Measurements from ENCODE around the gene AUTS2. TPM values are rescaled to one million over a fixed set of nuclear protein-coding genes. Genes with fewer than 3 reads are reported as not detected.

AUTS2 gene
- total and polyA plus RNA-seq, 2 of the 8 experiments (the other 6 are each of a cell fraction or from before 2014, with no cell fraction given) = 25.9 to 101 TPM

- TF ChIP-seq, protein P1, sequence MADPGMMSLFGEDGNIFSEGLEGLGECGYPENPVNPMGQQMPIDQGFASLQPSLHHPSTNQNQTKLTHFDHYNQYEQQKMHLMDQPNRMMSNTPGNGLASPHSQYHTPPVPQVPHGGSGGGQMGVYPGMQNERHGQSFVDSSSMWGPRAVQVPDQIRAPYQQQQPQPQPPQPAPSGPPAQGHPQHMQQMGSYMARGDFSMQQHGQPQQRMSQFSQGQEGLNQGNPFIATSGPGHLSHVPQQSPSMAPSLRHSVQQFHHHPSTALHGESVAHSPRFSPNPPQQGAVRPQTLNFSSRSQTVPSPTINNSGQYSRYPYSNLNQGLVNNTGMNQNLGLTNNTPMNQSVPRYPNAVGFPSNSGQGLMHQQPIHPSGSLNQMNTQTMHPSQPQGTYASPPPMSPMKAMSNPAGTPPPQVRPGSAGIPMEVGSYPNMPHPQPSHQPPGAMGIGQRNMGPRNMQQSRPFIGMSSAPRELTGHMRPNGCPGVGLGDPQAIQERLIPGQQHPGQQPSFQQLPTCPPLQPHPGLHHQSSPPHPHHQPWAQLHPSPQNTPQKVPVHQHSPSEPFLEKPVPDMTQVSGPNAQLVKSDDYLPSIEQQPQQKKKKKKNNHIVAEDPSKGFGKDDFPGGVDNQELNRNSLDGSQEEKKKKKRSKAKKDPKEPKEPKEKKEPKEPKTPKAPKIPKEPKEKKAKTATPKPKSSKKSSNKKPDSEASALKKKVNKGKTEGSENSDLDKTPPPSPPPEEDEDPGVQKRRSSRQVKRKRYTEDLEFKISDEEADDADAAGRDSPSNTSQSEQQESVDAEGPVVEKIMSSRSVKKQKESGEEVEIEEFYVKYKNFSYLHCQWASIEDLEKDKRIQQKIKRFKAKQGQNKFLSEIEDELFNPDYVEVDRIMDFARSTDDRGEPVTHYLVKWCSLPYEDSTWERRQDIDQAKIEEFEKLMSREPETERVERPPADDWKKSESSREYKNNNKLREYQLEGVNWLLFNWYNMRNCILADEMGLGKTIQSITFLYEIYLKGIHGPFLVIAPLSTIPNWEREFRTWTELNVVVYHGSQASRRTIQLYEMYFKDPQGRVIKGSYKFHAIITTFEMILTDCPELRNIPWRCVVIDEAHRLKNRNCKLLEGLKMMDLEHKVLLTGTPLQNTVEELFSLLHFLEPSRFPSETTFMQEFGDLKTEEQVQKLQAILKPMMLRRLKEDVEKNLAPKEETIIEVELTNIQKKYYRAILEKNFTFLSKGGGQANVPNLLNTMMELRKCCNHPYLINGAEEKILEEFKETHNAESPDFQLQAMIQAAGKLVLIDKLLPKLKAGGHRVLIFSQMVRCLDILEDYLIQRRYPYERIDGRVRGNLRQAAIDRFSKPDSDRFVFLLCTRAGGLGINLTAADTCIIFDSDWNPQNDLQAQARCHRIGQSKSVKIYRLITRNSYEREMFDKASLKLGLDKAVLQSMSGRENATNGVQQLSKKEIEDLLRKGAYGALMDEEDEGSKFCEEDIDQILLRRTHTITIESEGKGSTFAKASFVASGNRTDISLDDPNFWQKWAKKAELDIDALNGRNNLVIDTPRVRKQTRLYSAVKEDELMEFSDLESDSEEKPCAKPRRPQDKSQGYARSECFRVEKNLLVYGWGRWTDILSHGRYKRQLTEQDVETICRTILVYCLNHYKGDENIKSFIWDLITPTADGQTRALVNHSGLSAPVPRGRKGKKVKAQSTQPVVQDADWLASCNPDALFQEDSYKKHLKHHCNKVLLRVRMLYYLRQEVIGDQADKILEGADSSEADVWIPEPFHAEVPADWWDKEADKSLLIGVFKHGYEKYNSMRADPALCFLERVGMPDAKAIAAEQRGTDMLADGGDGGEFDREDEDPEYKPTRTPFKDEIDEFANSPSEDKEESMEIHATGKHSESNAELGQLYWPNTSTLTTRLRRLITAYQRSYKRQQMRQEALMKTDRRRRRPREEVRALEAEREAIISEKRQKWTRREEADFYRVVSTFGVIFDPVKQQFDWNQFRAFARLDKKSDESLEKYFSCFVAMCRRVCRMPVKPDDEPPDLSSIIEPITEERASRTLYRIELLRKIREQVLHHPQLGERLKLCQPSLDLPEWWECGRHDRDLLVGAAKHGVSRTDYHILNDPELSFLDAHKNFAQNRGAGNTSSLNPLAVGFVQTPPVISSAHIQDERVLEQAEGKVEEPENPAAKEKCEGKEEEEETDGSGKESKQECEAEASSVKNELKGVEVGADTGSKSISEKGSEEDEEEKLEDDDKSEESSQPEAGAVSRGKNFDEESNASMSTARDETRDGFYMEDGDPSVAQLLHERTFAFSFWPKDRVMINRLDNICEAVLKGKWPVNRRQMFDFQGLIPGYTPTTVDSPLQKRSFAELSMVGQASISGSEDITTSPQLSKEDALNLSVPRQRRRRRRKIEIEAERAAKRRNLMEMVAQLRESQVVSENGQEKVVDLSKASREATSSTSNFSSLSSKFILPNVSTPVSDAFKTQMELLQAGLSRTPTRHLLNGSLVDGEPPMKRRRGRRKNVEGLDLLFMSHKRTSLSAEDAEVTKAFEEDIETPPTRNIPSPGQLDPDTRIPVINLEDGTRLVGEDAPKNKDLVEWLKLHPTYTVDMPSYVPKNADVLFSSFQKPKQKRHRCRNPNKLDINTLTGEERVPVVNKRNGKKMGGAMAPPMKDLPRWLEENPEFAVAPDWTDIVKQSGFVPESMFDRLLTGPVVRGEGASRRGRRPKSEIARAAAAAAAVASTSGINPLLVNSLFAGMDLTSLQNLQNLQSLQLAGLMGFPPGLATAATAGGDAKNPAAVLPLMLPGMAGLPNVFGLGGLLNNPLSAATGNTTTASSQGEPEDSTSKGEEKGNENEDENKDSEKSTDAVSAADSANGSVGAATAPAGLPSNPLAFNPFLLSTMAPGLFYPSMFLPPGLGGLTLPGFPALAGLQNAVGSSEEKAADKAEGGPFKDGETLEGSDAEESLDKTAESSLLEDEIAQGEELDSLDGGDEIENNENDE (IDR thresholded peaks at IDR 0.05; ENCODE audit: insufficient replicate concordance, low read length) = no peak
- TF ChIP-seq, protein P2, sequence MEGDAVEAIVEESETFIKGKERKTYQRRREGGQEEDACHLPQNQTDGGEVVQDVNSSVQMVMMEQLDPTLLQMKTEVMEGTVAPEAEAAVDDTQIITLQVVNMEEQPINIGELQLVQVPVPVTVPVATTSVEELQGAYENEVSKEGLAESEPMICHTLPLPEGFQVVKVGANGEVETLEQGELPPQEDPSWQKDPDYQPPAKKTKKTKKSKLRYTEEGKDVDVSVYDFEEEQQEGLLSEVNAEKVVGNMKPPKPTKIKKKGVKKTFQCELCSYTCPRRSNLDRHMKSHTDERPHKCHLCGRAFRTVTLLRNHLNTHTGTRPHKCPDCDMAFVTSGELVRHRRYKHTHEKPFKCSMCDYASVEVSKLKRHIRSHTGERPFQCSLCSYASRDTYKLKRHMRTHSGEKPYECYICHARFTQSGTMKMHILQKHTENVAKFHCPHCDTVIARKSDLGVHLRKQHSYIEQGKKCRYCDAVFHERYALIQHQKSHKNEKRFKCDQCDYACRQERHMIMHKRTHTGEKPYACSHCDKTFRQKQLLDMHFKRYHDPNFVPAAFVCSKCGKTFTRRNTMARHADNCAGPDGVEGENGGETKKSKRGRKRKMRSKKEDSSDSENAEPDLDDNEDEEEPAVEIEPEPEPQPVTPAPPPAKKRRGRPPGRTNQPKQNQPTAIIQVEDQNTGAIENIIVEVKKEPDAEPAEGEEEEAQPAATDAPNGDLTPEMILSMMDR (IDR thresholded peaks at IDR 0.05; ENCODE audit: control extremely low read depth in 1 of 3, insufficient read depth in 1 of 3, low read depth in 1 of 3, low read length in 3 of 3) = no peak
- TF ChIP-seq KDM1A (IDR thresholded peaks at IDR 0.05; ENCODE audit: borderline replicate concordance, low read length) = no peak
- TF ChIP-seq YY1 (IDR thresholded peaks at IDR 0.05; ENCODE audit: low read depth, low read length) = no peak
- no peak for TF ChIP-seq HDAC6 (IDR thresholded peaks at IDR 0.05; ENCODE audit: low read depth, low read length)
- TF ChIP-seq TBP (IDR thresholded peaks at IDR 0.05; ENCODE audit: low read depth, low read length) = no peak
- no peak for TF ChIP-seq CREB1 (IDR thresholded peaks at IDR 0.05)
- no peak for TF ChIP-seq FOSL1 (IDR thresholded peaks at IDR 0.05; ENCODE audit: insufficient read depth, low read depth, low read length)
- TF ChIP-seq KDM4A (IDR thresholded peaks at IDR 0.05; ENCODE audit: low read depth, low read length, severe bottlenecking) = no peak
- no peak for TF ChIP-seq CEBPB (IDR thresholded peaks at IDR 0.05; ENCODE audit: low read depth, low read length)
Measured at GRCh38 chr7:70336536-70336935, 738.3 kb downstream of the AUTS2 start (continued).
